ENCODE results near the gene AQP12A.

The AQP12A gene

DNA sequence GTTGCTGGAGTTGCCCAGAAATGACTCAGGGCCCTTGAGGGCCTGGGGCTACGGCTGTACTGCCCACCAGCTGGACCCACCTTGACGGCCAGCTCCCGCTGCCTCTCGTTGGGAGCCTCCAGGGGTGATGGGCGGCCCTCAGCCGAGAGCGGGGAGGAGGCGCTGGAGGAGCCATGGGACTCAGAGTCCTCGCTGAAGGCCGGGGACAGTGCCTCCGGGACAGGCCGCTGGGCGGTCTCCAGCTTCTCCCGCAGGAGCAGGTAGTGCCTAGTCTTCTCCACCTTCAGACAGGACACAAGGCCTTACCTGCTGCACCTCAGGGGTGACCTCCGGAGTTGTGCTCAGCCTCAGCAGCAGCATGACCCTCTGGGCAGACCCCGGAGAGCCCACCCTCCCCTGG is 30.7 kb downstream of the AQP12A start:
- H3K4me3 ChIP-seq (ENCODE audit: low read length), result no peak overlapping the region
- DNase-seq (ENCODE audit: low read depth), result no peak
- TF ChIP-seq, protein P1, sequence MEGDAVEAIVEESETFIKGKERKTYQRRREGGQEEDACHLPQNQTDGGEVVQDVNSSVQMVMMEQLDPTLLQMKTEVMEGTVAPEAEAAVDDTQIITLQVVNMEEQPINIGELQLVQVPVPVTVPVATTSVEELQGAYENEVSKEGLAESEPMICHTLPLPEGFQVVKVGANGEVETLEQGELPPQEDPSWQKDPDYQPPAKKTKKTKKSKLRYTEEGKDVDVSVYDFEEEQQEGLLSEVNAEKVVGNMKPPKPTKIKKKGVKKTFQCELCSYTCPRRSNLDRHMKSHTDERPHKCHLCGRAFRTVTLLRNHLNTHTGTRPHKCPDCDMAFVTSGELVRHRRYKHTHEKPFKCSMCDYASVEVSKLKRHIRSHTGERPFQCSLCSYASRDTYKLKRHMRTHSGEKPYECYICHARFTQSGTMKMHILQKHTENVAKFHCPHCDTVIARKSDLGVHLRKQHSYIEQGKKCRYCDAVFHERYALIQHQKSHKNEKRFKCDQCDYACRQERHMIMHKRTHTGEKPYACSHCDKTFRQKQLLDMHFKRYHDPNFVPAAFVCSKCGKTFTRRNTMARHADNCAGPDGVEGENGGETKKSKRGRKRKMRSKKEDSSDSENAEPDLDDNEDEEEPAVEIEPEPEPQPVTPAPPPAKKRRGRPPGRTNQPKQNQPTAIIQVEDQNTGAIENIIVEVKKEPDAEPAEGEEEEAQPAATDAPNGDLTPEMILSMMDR (IDR thresholded peaks at IDR 0.05; ENCODE audit: insufficient read depth, low read depth, low read length, missing control alignments), result no peak

DNA sequence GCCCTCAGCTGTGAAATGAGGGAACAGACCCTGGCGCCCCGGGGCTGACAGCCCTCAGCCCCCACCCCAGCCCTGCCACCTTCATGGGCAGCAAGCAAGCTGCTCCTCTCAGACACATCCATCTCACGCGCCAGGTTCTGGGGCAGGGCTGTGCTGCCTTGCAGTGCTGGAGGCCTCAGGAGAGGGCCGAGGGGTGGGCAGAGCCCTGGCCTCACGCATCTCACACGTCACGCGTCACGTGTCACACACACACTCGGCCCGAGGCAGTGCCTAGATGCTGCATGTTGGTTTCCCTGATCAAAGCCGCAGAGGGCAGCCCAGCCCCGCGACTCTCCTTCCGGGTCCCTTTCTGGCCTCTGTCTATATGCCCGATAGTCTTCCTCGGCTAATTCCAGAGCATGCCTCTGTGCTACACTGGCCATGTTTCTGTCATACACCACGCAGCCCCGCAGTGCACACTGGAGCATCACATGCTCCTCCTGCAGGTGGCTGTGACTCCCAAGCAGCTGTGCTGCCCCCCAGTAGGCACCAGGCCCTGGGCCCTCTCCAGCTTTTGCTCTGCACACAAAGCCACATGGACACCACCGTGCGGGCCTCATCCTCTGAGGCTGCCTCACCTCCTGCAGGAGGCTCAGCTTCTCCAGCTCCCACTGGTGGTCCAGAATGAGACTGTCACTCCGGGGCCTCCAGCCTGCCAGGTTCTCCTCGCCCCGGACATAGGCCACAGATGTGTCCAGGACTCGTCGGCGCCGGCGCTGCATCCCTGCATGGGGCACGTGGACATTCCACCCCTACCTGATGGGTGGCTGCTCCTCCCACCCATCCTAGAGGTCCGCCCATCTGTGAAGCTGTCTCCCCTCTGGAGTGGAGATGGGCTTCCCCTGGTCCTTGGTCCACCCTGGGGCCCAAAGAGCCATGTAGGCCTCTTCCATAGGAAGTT is 31.4 kb downstream of the AQP12A start:
- no peak for DNase-seq (ENCODE audit: low read depth)
- H3K4me3 ChIP-seq (ENCODE audit: low read length), result no peak overlapping the region
- TF ChIP-seq, protein P1 (IDR thresholded peaks at IDR 0.05; ENCODE audit: insufficient read depth, low read depth, low read length, missing control alignments), result no peak

DNA sequence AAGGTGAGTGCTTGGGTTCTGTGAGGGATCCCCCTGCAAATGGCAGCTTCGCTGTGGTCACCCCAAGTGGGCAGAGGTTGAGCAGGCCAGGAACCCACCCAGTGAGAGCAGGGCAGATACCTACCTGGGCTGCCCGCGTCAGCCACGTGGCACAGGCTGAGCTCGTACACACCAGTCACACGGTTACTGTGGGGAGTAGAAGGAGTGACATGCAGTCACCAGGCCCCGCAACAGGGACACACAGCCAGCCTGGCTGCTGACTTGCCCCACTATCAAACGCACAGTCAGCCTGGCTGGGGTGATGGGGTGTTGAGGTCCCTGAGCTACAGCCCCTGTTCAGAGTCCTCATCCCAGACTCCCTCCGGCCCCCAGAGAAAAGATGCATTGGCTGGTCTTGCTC is 32.2 kb downstream of the AQP12A start:
- no peak for DNase-seq (ENCODE audit: low read depth)
- TF ChIP-seq, protein P1 (IDR thresholded peaks at IDR 0.05; ENCODE audit: insufficient read depth, low read depth, low read length, missing control alignments), result no peak
- no peak overlapping the region for H3K4me3 ChIP-seq (ENCODE audit: low read length)

DNA sequence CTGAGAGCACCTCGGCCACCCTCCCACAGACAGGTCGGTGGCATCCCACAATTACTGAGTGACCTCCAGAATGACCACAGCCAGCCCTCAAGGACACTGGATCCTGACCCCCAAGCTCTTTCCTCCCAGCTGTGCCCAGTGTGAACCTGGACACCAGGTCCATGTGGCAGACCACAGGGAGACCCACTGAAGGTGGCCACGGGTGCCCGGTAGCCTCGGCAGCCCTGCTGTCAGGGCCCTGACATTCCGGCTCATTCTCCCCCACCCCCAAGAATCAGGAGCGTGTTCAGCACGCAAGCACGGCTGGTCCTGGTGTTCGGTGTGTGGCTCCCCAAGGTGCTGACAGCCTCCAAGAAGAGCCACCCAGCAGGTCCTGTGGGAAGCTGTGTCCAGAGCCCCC is 32.8 kb downstream of the AQP12A start:
- H3K4me3 ChIP-seq (ENCODE audit: low read length), result no peak overlapping the region
- TF ChIP-seq, protein P1 (IDR thresholded peaks at IDR 0.05; ENCODE audit: insufficient read depth, low read depth, low read length, missing control alignments), result no peak
- DNase-seq (ENCODE audit: low read depth), result no peak

DNA sequence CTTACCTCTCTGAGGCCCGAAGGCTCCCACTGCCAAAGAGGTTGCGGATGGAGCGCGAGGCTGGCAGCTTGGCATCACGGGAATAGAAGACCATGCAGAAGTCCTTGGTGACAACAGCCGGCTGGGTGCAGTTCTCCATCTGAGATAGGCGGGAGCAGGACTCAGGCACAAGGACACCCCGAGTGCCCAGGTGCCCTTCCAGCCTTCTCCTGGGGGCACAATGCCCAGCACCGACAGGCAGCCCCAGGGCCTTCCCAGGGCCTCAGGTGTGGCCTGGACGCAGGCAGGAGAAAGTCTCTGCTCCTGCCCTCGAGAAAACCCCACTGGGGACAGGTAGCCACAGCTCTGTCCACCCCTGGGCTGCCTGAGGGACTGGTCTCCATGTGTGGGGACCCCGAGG is 33.6 kb downstream of the AQP12A start:
- TF ChIP-seq, protein P1 (IDR thresholded peaks at IDR 0.05; ENCODE audit: insufficient read depth, low read depth, low read length, missing control alignments), result no peak
- no peak for DNase-seq (ENCODE audit: low read depth)
- H3K4me3 ChIP-seq (ENCODE audit: low read length), result no peak overlapping the region

DNA sequence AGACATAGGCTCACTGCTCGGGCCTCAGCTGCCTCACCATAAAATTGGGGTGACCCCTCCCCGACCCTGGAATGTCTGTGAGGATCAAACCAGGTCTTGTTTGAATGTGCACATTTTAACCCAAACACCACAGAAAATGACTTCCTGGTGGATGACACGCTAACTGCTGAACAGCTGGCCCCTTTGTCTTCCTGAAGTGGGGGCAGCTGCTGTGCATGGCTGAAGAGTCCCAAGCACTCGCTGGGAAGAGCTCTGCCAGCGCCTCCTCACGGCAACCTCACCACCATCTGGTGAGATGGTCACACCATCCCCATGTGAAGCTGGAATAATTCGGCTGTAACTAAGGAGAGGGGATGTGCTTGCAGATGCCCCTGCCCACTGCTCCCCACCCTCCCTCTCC is 34.0 kb downstream of the AQP12A start:
- TF ChIP-seq, protein P1 (IDR thresholded peaks at IDR 0.05; ENCODE audit: insufficient read depth, low read depth, low read length, missing control alignments), result no peak
- no peak for DNase-seq (ENCODE audit: low read depth)
- H3K4me3 ChIP-seq (ENCODE audit: low read length), result no peak overlapping the region

DNA sequence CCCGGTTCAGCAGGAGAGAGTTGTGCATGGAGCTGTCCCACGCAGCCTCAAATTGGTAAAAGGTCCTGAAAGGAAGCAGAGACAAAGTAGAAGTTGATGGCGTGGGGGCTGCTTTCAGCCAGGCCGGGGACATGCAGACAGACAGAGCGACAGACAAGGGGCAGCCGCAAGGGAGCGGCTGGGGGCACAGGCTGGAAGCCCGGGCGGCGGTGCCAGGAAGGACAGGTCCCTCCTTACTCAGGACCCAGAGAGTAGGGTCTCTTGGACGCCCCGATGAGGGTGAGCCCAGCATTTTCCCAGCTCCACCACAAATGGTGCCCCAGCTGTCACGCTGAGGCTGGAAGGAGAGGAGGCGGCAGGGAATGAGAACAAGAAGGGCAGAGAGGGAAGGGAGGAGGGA is 35.2 kb downstream of the AQP12A start:
- H3K4me3 ChIP-seq (ENCODE audit: low read length), result no peak overlapping the region
- DNase-seq (ENCODE audit: low read depth), result no peak
- TF ChIP-seq, protein P1 (IDR thresholded peaks at IDR 0.05; ENCODE audit: insufficient read depth, low read depth, low read length, missing control alignments), result no peak

Data from epithelial cell of esophagus (primary cell).